NT2/D1 (cell line): ENCODE results near the gene NAV2.

Experiments
- DNase-seq: peaks from one replicate; pipeline ENCODE4 v3.0.0-alpha.2; 2011; ENCODE audit warnings: low read depth, low spot score
- H3K27me3 ChIP-seq: 2 replicates; pipeline ENCODE4 v1.6.0; 2011; ENCODE audit warnings: mild to moderate bottlenecking; ENCODE audit not compliant: insufficient read length, insufficient read depth
- H3K36me3 ChIP-seq: 2 replicates; pipeline ENCODE4 v1.6.1; 2011; ENCODE audit warnings: mild to moderate bottlenecking, low read length, mixed read lengths; ENCODE audit not compliant: insufficient read depth, insufficient read length
- H3K4me1 ChIP-seq: 2 replicates; pipeline ENCODE4 v1.5.1; 2011; ENCODE audit not compliant: insufficient read depth, insufficient read length
- H3K4me3 ChIP-seq: 2 replicates; pipeline ENCODE4 v1.5.1; 2011; ENCODE audit warnings: low read depth; ENCODE audit not compliant: insufficient read length
- H3K9ac ChIP-seq: 2 replicates; pipeline ENCODE4 v1.6.0; 2011; ENCODE audit warnings: low read depth; ENCODE audit not compliant: insufficient read length
- H3K9me3 ChIP-seq: 2 replicates; pipeline ENCODE4 v1.5.1; 2011; ENCODE audit warnings: mild to moderate bottlenecking, low read length; ENCODE audit not compliant: insufficient read depth
- SUZ12 ChIP-seq: IDR thresholded peaks from 2 replicates; pipeline ENCODE4 v1.6.1; 2011; ENCODE audit not compliant: insufficient read length, insufficient read depth; ENCODE audit errors: extremely low read depth
- YY1 ChIP-seq: IDR thresholded peaks from 2 replicates; pipeline ENCODE4 v1.6.1; 2011; ENCODE audit not compliant: insufficient read length, insufficient read depth
- ZNF274 ChIP-seq: IDR thresholded peaks from 2 replicates; pipeline ENCODE4 v1.6.1; 2011; ENCODE audit warnings: mild to moderate bottlenecking, low read depth, low read length

NAV2 gene

DNA sequence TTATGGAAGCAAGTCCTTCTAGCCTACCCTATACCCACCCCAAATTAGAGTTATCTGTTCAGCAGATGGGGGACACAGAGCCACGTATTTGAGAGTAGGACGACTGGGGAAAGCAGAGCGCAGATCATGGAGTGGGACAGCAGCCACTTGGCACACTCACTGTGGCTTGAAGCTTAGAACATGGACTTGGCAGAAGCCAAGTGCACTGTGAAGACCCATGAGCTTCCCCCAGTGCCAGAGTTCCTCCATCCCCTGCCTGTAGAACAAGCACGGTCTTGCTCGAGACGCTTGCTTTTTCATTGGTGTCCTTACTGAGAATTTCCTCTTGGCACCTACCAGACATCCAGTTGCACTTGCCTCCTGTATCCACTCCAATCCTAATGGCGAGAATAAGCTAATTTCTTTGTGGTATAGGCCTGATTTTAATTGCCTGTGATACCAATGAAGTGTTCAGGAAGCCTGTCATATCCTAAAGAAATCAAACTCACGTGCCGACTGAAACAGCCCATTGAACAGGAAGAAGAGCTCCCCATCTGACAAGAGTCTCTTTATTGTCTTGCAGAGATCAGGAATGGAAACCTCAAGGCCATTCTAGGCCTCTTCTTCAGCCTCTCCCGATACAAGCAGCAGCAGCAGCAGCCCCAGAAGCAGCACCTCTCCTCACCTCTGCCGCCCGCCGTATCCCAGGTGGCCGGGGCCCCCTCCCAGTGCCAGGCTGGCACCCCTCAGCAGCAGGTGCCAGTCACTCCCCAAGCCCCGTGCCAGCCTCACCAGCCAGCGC, 166.9 kb downstream of the NAV2 start:
- no peaks in the 10 kb centered on the region for H3K4me1 ChIP-seq
- no peak for DNase-seq
- H3K36me3 ChIP-seq: peaks cover 3% of the 10 kb centered on the region
- TF ChIP-seq YY1: no peak
- no peak for TF ChIP-seq SUZ12
- TF ChIP-seq ZNF274: no peak
- H3K27me3 ChIP-seq: no peaks in the 10 kb centered on the region
- no peak overlapping the region for H3K9ac ChIP-seq
- no peak overlapping the region for H3K4me3 ChIP-seq
- H3K9me3 ChIP-seq: no peaks in the 10 kb centered on the region

DNA sequence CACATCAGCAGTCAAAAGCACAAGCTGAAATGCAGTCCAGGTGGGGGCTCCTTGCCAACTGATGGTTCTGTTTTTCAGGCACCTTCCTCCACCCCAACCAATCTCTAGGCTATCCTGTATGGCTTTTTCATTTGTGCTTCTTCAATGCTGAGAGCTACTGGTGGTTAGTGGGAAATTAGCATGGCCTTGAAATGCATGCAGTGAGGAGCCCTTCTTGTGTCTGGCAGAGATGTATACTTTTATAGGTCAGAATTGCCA, 167.4 kb downstream of the NAV2 start:
- no peak for DNase-seq
- no peaks in the 10 kb centered on the region for H3K9me3 ChIP-seq
- H3K4me1 ChIP-seq: no peaks in the 10 kb centered on the region
- no peak overlapping the region for H3K4me3 ChIP-seq
- H3K36me3 ChIP-seq: peaks cover 4% of the 10 kb centered on the region
- H3K27me3 ChIP-seq: no peaks in the 10 kb centered on the region
- TF ChIP-seq ZNF274: no peak
- TF ChIP-seq SUZ12: no peak
- no peak for TF ChIP-seq YY1
- no peak overlapping the region for H3K9ac ChIP-seq

DNA sequence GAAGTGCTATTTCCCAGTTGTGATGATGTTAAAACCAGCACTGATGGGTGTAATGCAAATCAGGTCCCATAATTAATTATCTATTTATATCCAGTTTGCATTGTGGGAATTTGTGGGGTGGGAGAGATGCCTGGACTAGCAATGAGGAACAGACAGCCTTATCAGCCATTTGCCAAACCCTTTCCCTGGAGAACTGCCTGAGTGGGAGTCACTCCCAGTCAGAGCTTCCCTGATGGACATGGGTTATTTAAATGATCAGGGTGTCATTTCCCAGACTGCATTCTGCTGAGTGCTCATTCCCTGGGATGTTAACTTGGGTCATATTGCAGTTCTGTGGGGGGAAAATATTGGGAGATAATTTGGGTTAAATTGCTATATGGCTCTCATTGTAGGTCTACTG, 168.5 kb downstream of the NAV2 start:
- H3K4me1 ChIP-seq: no peaks in the 10 kb centered on the region
- H3K36me3 ChIP-seq: peaks cover 6% of the 10 kb centered on the region
- no peaks in the 10 kb centered on the region for H3K9me3 ChIP-seq
- no peaks in the 10 kb centered on the region for H3K27me3 ChIP-seq
- no peak for DNase-seq
- no peak overlapping the region for H3K9ac ChIP-seq
- H3K4me3 ChIP-seq: no peak overlapping the region
- no peak for TF ChIP-seq YY1
- TF ChIP-seq ZNF274: no peak
- no peak for TF ChIP-seq SUZ12

DNA sequence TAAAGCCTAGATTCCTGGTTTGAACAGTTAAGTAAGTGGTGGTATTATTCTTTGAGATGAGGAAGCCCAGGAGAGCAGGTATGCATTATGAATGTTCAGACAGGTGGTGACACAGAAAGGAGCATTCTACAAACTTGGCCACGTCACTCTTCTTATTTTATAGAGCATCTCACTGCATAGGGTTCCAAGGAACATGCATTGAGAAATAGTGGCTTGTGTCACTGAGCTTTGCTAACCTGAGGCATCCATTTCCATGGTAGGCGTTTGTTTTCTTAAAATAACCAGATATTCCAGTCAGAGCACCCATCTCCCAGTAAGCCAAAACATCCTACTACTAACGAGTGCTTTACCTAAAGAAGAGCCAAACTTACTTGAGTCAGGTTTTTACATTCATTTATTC, 169.7 kb downstream of the NAV2 start:
- Histone ChIP-seq H3K4me1 (no peaks in the 10 kb centered on the region), H3K9me3 (no peaks in the 10 kb centered on the region), H3K4me3 (no peak overlapping the region), H3K36me3 (peaks cover 6% of the 10 kb centered on the region), H3K27me3 (no peaks in the 10 kb centered on the region), H3K9ac (no peak overlapping the region)
- no peak for TF ChIP-seq SUZ12
- no peak for TF ChIP-seq ZNF274
- TF ChIP-seq YY1: no peak
- DNase-seq: no peak

DNA sequence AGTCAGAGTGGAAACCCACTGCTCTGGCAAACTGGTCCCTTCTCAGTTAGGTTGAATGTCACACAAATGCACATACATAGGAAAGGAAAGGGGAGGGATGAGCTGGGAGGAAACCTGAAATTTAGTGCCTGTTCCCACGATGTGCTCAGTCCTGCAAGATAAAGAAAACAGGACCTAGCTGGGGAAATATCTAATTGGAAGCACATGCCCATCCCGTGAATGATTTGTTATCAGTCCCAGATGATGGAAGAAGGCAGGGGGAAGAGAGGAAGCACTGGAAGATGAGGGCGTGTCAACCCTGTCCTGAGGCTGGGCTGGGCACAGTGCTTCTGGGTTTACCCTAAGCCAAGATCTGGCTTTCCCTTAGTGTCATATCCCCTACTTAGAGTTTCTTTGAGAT, 173.9 kb downstream of the NAV2 start:
- H3K9me3 ChIP-seq: no peaks in the 10 kb centered on the region
- no peak overlapping the region for H3K9ac ChIP-seq
- H3K4me1 ChIP-seq: no peaks in the 10 kb centered on the region
- H3K4me3 ChIP-seq: no peak overlapping the region
- no peak for DNase-seq
- no peaks in the 10 kb centered on the region for H3K27me3 ChIP-seq
- peaks cover 6% of the 10 kb centered on the region for H3K36me3 ChIP-seq
- TF ChIP-seq YY1 (no peak), SUZ12 (no peak), ZNF274 (no peak)

DNA sequence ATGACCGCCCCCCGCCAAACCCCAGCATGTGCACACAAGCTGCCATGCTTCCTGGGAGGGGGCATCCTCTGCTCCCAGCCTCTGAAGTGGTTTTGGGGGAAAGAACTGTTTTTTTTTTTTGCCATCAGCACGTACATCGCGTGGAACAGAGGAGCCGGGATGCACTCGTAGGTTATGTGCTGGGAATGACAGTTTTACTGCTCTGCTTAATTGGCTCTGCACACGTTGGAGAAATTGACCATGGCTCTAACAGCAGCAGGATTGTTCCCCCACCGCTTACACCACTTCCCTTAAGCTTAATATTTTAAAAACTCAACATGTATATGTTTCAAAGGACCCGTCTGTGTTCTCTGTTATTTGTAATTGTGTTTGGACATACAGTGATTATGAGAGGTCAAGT, 175.2 kb downstream of the NAV2 start:
- Histone ChIP-seq H3K36me3 (peaks cover 6% of the 10 kb centered on the region), H3K9me3 (peaks cover 11% of the 10 kb centered on the region; the same call in 1 of the 2 replicates), H3K4me1 (no peaks in the 10 kb centered on the region), H3K9ac (no peak overlapping the region), H3K27me3 (no peaks in the 10 kb centered on the region), H3K4me3 (no peak overlapping the region)
- no peak for DNase-seq
- TF ChIP-seq SUZ12 (no peak), ZNF274 (no peak), YY1 (no peak)

DNA sequence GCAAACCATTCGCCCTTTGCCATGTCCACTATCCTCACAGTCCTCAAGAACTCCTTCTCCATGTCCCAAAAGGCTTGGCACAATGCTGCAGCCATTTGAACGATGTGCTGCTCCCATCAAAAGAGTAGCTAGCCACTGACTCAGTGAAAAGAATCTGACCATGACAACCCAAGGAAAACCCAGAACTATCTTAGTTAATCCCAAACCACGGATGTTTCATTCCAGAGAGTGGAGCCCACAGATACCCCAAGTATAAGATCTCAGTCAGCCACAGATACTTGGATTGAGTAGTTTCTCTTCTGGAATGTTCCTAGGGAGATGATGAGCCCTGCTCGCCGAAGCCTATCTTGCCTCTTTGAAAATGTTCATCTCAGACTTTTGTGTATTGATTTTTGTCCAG, 176.9 kb downstream of the NAV2 start:
- no peaks in the 10 kb centered on the region for H3K27me3 ChIP-seq
- no peaks in the 10 kb centered on the region for H3K4me1 ChIP-seq
- peaks cover 6% of the 10 kb centered on the region for H3K36me3 ChIP-seq
- no peak for DNase-seq
- no peak overlapping the region for H3K9ac ChIP-seq
- TF ChIP-seq ZNF274 (no peak), SUZ12 (no peak), YY1 (no peak)
- H3K9me3 ChIP-seq: peaks cover 11% of the 10 kb centered on the region; the same call in 1 of the 2 replicates
- no peak overlapping the region for H3K4me3 ChIP-seq

DNA sequence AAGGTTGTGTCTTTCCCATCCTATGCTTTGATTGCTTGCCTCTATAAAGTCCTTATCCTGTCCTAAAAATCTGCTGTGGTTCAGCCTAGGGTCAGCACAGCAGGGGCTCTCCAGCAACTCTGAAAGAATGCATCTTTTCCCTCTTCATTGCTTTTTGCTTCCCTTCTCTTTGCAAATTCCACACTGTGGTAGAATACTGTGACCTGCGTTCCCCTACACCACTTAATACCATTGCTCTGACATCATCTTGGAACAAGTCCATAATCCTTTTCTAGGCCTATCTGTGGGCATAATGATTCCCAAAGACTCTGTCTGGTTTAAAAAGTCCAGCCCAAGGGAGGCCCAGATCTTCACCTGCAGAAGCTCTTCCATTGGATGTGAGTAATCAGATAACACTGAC, 177.7 kb downstream of the NAV2 start:
- no peak for TF ChIP-seq YY1
- TF ChIP-seq SUZ12: no peak
- TF ChIP-seq ZNF274: no peak
- H3K4me1 ChIP-seq: no peaks in the 10 kb centered on the region
- no peak for DNase-seq
- H3K27me3 ChIP-seq: no peaks in the 10 kb centered on the region
- H3K9ac ChIP-seq: no peak overlapping the region
- no peak overlapping the region for H3K4me3 ChIP-seq
- peaks cover 11% of the 10 kb centered on the region; the same call in 1 of the 2 replicates for H3K9me3 ChIP-seq
- H3K36me3 ChIP-seq: peaks cover 2% of the 10 kb centered on the region
